Measurements from ENCODE around the gene PDGFRB.

Gene PDGFRB

GRCh38 chr5:150182774-150183173 lies 27.1 kb upstream of the PDGFRB start:
- FAIRE-seq (no peak), DNase-seq (ENCODE audit: low spot score) (no peak)

DNA sequence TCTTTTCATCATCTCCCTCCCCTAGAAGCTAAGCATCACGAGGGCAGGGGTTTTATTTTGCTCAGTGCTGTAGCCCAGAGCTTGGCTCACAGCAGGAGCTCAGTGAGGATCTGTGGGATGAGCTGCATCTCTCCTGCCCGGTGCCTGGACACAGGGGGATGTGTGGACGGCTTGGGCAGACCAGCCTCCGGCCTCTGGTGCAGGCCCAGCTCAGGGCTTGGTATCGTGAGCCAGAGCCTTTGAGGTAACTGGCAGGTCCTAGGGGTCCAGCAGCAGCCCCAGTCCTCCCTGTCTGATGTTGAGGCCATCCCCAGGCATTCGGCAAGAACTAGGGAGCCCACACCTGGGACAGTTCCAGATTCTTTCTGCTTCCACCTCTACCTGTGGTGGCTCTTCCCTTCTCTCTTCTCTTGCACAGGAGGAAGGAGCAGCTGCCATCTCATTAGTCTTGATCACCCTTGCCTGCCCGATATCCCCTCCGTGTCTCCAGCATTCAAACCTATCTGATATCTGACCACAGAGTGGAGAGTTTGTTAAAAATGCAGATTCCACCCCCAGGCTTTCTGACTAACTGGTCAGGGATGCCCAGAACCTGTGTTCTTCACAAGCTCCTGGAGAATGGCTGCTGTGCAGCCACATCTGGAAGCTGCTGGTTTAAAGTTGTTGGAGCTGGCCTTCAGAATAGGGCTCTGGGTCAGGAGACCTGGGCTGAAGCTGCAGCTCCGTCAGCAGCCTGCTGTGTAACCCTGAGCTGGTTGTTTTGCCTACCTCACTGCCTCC lies 26.3 kb upstream of the PDGFRB start:
- DNase-seq (ENCODE audit: low spot score), result no peak
- no peak for FAIRE-seq

DNA sequence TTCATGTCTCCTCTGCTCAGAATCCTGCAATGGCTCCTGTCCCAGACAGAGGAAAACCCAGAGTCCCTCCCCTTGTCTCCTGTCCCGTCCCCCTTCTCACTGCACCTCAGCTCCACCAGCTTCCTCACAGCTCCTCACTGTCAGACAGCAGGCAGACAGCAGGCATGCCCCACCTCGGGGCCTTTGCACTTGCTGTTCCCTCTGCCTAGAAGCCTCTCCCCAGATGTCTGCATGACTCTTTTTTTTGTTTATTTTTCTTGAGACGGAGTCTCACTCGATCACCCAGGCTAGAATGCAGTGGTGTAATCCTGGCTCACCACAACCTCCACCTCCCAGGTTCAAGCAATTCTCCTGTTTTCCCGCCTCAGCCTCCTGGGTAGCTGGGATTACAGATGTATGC lies 25.4 kb upstream of the PDGFRB start:
- FAIRE-seq (no peak), DNase-seq (ENCODE audit: low spot score) (no peak)

- FAIRE-seq, result no peak
- no peak for DNase-seq (ENCODE audit: low spot score)
Observed at GRCh38 chr5:150180241-150181026, 24.8 kb upstream of the PDGFRB start.

DNA sequence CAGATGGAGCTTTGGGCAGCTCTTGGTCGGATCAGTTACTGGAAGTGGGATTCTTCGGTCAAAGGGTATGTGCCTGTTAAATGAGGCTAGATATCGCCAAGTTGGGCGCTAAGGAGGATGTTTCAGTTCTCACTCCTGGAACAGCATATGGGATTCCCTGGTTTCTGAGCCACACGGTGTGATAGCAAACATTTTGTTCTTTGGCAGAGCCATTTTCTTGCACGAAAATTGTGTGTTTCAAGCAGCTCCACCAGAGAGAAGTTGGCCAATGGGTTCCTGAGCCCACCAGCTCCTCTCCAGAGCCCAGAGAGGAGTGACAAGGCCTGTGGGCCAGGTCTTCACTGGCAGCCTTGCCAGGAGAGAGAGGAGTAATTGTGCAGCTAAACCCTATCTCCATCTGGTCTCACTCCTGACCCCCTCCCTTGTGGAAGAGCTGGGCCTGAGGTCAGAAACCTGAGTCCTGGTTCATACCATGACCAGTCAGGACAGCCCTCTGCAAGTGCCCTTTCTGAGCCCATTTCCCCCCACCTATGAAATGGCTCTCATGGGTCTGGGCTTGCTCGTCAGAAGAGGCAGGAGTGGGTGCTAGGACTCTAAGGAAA lies 23.5 kb upstream of the PDGFRB start:
- no peak for FAIRE-seq

DNA sequence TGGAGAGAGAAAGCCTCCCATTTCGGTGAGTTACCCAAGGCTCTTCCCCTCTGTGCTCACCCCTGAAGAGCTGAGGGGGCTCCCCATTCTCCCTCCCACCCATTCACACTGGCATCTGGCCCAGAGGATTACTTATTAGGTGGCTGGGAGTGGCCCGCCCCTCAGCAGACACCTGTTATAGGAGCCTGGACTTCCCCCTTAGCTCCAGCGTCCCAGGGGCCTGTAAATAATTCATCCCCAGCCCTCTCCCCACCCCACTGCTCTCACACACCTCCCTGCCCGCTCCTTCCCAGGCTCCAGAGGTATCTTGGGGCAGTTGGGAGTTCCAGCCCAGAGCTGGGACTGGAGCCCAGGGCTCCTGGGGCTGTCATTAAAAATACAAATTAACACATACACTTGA lies 22.6 kb upstream of the PDGFRB start:
- DNase-seq (ENCODE audit: low spot score) (no peak), FAIRE-seq (no peak)

More for the DNA sequence above, 23.5 kb upstream of the PDGFRB start:
- DNase-seq (ENCODE audit: low spot score), result no peak

GRCh38 chr5:150177721-150178120 lies 22.1 kb upstream of the PDGFRB start:
- FAIRE-seq (no peak), DNase-seq (ENCODE audit: low spot score) (no peak)

DNA sequence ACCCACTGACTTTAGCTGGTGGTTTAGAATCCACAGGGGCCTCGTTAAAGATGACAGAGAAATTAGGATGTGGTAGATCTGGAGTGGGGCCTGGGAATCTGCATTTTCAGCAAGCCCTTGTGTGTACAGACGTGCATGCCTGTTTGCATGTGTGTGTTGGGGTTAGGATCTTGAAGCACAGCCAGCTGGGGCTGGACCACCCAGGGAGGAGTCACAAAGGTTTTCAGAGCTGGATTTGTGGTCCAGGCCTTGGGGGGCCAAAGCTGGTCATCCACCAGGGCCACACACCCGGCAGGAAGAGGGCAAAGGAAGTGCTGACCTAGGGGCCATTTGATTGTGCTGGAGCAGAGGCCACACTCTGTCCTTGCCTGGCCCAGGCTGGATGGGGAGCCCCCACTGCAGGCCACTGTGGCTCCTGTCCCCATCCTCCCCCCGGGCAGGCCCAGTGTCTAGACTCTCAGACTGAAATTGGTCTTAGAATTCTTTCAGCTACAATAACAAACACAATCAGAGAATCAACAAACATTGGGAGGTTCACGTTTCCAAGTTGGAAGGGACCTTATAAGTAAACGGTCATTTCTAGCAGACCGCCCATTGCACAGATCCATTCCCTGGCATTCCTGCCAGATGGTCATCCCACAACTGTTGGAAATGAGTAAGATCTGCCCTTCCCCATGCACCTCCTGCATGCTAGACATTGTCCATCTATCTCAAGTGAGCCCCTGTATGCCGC lies 21.3 kb upstream of the PDGFRB start:
- FAIRE-seq (peak; percentile 70), DNase-seq (ENCODE audit: low spot score) (no peak)

DNA sequence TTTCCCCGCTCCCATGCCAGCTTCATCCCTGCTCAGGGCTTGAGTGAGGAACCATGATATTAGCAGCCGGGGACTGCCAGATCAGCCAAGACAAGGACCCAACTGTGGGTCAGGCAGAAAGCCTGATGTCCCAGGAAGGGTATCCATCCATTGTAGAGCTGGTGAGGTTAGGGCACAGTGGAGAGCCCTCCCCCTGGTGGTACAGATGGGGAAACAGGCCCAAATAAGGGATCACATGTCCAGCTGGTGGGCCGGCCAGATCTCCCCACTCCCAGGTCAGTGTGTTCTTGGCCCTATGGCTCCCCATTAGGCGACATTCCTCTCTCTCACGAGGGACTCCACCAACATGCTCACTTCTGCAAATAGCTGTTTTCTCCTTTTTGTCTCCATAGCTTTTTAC lies 19.9 kb upstream of the PDGFRB start:
- FAIRE-seq (no peak), DNase-seq (ENCODE audit: low spot score) (peak; percentile 53)

- DNase-seq (ENCODE audit: low spot score), result no peak
- peak; percentile 48 for FAIRE-seq
Observed at GRCh38 chr5:150175076-150175475, 19.4 kb upstream of the PDGFRB start.

GRCh38 chr5:150174285-150174684 lies 18.6 kb upstream of the PDGFRB start:
- FAIRE-seq, result no peak
- DNase-seq (ENCODE audit: low spot score), result no peak

DNA sequence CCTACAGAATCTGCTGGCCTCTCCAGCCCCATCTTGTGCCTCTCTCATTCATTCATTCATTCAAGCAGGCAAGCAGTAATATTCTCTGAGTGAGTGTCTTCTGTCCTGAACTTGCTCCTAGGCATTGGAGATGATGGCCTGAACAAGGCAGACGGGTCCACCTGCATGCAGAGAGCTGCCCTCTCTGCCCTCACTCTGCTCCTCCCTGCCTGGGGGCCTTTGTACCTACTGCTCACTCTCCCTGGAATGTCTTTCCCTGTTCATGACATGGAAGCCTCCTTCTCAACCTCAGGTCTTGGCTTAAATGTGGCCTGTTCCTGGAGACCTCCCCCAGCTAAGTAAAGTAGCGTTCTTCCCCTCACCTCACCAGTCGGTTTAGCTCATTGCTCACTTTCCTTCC lies 17.5 kb upstream of the PDGFRB start:
- FAIRE-seq (no peak), DNase-seq (ENCODE audit: low spot score) (no peak)

- DNase-seq (ENCODE audit: low spot score) (no peak), FAIRE-seq (no peak)
Observed at GRCh38 chr5:150172556-150172955, 16.9 kb upstream of the PDGFRB start.

GRCh38 chr5:150172145-150172544 lies 16.5 kb upstream of the PDGFRB start:
- FAIRE-seq (peak; percentile 13), DNase-seq (ENCODE audit: low spot score) (no peak)

DNA sequence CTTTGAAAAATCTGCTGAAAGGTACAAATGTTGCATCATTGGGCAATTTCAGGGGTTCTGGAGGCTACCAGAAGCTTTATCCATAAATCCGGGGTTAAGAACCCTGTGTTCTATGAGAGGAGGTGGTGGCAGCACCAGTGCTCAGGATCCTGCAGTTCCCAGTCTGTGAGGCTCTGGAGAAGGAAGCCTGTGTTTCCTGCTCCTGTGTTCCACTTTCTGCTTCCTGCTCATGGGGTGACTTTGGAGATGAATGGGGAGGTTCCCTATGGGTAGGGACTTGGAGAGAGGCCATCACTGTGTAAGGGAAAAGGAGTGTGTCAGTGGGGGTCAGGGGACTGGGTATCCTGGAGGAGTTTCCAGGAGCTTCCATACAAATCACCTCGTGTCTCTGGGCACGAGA lies 13.2 kb upstream of the PDGFRB start:
- no peak for FAIRE-seq
- no peak for DNase-seq (ENCODE audit: low spot score)

DNA sequence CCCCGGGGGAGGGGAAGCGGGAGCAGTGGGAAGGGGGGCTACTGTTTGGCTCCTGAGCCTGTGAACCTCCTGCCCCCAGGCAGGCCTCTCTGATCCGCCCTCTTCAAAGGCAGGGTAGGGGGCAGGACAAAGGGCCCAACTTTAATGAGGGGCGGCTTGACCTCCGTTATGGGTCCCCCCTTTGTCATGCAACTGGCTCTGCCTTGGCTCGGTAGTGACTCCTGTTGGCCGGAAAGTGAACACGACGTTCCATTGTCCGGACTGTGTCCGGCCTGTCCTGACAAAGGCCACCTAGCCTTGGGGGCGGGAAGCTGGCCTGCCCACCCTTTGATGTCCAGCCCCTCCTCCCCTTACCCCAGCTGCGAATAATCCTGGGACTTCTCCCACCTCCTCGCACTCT lies 12.3 kb upstream of the PDGFRB start:
- no peak for FAIRE-seq
- DNase-seq (ENCODE audit: low spot score), result no peak

GRCh38 chr5:150167512-150167850 lies 11.8 kb upstream of the PDGFRB start:
- FAIRE-seq, result no peak
- DNase-seq (ENCODE audit: low spot score), result no peak

DNA sequence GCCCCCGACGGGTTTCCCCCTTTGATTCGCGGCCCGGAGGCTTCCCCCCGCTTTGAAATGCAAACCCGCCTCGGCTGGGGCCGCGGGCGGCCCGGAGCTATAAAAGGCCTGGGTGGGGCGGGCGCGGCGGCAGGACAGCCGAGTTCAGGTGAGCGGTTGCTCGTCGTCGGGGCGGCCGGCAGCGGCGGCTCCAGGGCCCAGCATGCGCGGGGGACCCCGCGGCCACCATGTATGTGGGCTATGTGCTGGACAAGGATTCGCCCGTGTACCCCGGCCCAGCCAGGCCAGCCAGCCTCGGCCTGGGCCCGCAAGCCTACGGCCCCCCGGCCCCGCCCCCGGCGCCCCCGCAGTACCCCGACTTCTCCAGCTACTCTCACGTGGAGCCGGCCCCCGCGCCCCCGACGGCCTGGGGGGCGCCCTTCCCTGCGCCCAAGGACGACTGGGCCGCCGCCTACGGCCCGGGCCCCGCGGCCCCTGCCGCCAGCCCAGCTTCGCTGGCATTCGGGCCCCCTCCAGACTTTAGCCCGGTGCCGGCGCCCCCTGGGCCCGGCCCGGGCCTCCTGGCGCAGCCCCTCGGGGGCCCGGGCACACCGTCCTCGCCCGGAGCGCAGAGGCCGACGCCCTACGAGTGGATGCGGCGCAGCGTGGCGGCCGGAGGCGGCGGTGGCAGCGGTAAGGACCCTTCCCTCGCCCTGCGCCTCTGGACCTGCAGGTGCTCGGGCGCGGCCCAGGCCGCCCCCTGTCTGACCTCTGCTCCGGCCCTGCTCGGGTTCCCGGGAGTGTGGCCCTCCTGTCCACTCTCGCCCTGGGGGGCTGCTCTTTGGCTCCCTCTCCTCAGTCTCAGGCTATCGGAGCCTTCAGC lies 11.2 kb upstream of the PDGFRB start, which contains the start of gene CDX1:
CDX1 (plus strand) TSS at position 129 of the 862 bp plus-strand sequence; CDS start at position 228, 99 bp downstream.
- no peak for FAIRE-seq
- DNase-seq (ENCODE audit: low spot score), result no peak

DNA sequence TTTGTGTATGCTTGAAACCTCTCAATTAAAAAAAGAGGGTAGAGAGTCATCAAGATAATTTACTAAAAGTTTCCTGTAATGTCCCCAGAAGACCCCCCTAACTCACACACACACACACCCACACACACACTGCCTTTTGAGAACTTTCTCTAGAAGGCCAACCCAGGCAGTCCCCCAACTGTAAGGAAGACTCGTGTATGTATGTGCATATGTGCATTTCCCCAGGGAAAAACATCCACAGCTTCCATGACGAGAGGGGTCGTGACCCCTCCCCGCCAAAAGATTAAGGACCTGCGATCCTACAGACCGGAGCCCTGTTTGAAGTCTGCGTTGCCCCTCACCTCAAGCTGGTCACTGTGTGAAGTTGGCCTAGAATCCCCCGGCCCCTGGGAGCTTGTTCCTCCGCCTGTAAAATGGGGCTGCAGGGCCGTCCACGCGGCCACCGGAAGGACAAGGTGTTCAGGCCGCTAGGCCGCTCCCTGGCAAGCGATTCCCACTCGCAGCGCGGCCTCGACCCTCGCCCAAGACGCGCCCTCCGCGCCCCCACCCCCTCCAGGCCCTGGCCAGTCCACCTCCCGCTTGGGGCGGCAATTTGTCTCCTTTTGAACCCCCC lies 10.5 kb upstream of the PDGFRB start:
- DNase-seq (ENCODE audit: low spot score), result no peak
- FAIRE-seq, result no peak
